B cell (primary cell): ENCODE results near the gene CLN5.

ENCODE experiments used
- EZH2 ChIP-seq: IDR thresholded peaks from 2 replicates; pipeline ENCODE4 v1.6.1; 2012; ENCODE audit warnings: borderline replicate concordance, low read depth, mild to moderate bottlenecking, moderate library complexity, low read length; ENCODE audit not compliant: insufficient read depth, poor library complexity, severe bottlenecking
- TF ChIP-seq, protein P1 (sequence below): fragments of 200-600 bp; IDR thresholded peaks from one replicate; pipeline ENCODE4 v1.8.0; 2022; ENCODE audit warnings: antibody characterized with exemption, mild to moderate bottlenecking

DNA sequence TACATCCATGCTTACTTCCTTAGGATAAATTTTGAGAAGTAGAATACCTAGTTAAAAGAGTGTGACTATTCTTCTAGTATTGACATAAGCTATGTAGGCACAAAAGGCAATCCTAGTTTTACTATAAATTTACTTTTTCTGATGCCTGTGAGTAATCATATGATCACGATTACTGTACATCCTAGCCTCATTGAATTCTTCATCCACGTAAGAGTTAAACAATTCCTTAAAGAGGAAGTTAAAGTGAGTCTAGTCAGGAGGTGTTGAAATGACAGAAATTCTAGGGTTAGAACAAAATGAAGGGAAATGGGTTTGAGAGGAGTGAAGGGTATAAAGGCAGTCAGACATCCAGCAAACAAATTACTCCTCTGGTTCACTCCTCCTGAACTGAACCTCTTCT, 43.7 kb upstream of the CLN5 start, which contains the start of gene ACOD1:
- TF ChIP-seq, protein P1, sequence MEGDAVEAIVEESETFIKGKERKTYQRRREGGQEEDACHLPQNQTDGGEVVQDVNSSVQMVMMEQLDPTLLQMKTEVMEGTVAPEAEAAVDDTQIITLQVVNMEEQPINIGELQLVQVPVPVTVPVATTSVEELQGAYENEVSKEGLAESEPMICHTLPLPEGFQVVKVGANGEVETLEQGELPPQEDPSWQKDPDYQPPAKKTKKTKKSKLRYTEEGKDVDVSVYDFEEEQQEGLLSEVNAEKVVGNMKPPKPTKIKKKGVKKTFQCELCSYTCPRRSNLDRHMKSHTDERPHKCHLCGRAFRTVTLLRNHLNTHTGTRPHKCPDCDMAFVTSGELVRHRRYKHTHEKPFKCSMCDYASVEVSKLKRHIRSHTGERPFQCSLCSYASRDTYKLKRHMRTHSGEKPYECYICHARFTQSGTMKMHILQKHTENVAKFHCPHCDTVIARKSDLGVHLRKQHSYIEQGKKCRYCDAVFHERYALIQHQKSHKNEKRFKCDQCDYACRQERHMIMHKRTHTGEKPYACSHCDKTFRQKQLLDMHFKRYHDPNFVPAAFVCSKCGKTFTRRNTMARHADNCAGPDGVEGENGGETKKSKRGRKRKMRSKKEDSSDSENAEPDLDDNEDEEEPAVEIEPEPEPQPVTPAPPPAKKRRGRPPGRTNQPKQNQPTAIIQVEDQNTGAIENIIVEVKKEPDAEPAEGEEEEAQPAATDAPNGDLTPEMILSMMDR, result no peak
- no peak for TF ChIP-seq EZH2
